Measurements from ENCODE around the gene ZNF254.

Gene ZNF254

GRCh38 chr19:24057144-24057543 is 29.8 kb upstream of the ZNF254 start:
- intact Hi-C loops (cut with DNase I; ENCODE audit: low total_unique reads) = no loop called here
- H3K36me3 ChIP-seq = peaks cover 46 to 91% (median 81%) of the 10 kb centered on the region in 3 donors
- no peak for TF ChIP-seq CTCF (IDR thresholded peaks at IDR 0.05)

GRCh38 chr19:24059563-24060295 is 27.3 kb upstream of the ZNF254 start:
- Histone ChIP-seq H3K4me3 (no peak overlapping the region), H3K27me3 (no peaks in the 10 kb centered on the region), H3K27ac (no peak overlapping the region), H3K36me3 (peaks cover 36 to 65% (median 57%) of the 10 kb centered on the region in 3 donors), H3K4me1 (no peaks in the 10 kb centered on the region), H3K9me3 (no peaks in the 10 kb centered on the region)
- intact Hi-C loops (cut with DNase I; ENCODE audit: low total_unique reads) = no loop called here
- DNase-seq = no peak
- TF ChIP-seq CTCF (IDR thresholded peaks at IDR 0.05) = no peak

More at GRCh38 chr19:24057144-24057543, 29.8 kb upstream of the ZNF254 start:
- Histone ChIP-seq H3K4me1 (no peaks in the 10 kb centered on the region), H3K4me3 (no peak overlapping the region), H3K27me3 (no peaks in the 10 kb centered on the region), H3K27ac (no peak overlapping the region), H3K9me3 (no peaks in the 10 kb centered on the region)
- DNase-seq = no peak

- H3K27ac ChIP-seq = no peak overlapping the region
- H3K27me3 ChIP-seq = no peaks in the 10 kb centered on the region
- H3K4me1 ChIP-seq = no peaks in the 10 kb centered on the region
- intact Hi-C loops (cut with DNase I; ENCODE audit: low total_unique reads) = no loop called here
- DNase-seq = no peak
- TF ChIP-seq CTCF (IDR thresholded peaks at IDR 0.05) = no peak
- no peak overlapping the region for H3K4me3 ChIP-seq
- peaks cover 30 to 62% (median 54%) of the 10 kb centered on the region in 3 donors for H3K36me3 ChIP-seq
- H3K9me3 ChIP-seq = no peaks in the 10 kb centered on the region
Measured at GRCh38 chr19:24060687-24061356, 26.2 kb upstream of the ZNF254 start.

- Histone ChIP-seq H3K27me3 (no peaks in the 10 kb centered on the region), H3K4me3 (no peak overlapping the region), H3K27ac (no peak overlapping the region), H3K4me1 (no peaks in the 10 kb centered on the region), H3K36me3 (peaks cover 29 to 65% (median 51%) of the 10 kb centered on the region in 3 donors), H3K9me3 (no peaks in the 10 kb centered on the region)
- intact Hi-C loops (cut with DNase I; ENCODE audit: low total_unique reads) = no loop called here
- TF ChIP-seq CTCF (IDR thresholded peaks at IDR 0.05) = no peak
- no peak for DNase-seq
Measured at GRCh38 chr19:24062190-24062589, 24.8 kb upstream of the ZNF254 start.

GRCh38 chr19:24063295-24063694 is 23.7 kb upstream of the ZNF254 start:
- DNase-seq = no peak
- no peaks in the 10 kb centered on the region for H3K4me1 ChIP-seq
- H3K27ac ChIP-seq = no peak overlapping the region
- intact Hi-C loops (cut with DNase I; ENCODE audit: low total_unique reads) = no loop called here
- peaks cover 35 to 65% (median 44%) of the 10 kb centered on the region in 3 donors for H3K36me3 ChIP-seq
- H3K4me3 ChIP-seq = no peak overlapping the region
- H3K9me3 ChIP-seq = no peaks in the 10 kb centered on the region
- H3K27me3 ChIP-seq = no peaks in the 10 kb centered on the region
- TF ChIP-seq CTCF (IDR thresholded peaks at IDR 0.05) = no peak
